Esophagus squamous epithelium (tissue), 4 donors: Measurements from ENCODE around the gene PTPRQ.

Source experiments
- POLR2A ChIP-seq, 4 donors: fragments of 450-650 bp; IDR thresholded peaks; one replicate each; pipeline ENCODE4 v1.6.1; 2017; ENCODE audit warnings: antibody characterized with exemption in 4 of 4, mild to moderate bottlenecking in 4 of 4, moderate library complexity in 3 of 4
- TF ChIP-seq, protein P1 (sequence below), 6 experiments: fragments of 450-650 bp in 4 of 6; fragments of 200-600 bp in 2 of 6; sonication (generic) in 2 of 6; IDR thresholded peaks; one replicate each; pipeline ENCODE4 v1.5.1; 2016 to 2019; ENCODE audit warnings: antibody characterized with exemption in 6 of 6, mild to moderate bottlenecking in 4 of 6, moderate library complexity in 4 of 6

DNA sequence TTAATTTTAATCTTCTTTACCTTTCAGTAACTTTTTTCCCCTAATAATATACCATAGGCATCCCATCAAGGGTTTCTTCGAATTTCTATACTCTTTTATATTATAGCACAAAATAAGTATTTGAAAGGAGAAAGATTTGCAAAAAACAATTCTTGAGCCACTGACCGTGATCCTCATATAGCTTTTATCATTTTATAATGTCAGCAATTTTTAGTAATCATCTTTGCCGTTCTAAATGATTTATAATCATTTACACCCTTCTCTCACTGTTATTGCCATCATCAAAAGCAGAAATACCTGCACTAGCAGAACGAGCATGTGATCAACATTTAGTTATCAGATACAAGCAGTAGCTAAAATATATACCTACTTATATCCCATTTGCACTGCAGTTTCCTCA is 16.9 kb downstream of the PTPRQ start:
- TF ChIP-seq, protein P1, sequence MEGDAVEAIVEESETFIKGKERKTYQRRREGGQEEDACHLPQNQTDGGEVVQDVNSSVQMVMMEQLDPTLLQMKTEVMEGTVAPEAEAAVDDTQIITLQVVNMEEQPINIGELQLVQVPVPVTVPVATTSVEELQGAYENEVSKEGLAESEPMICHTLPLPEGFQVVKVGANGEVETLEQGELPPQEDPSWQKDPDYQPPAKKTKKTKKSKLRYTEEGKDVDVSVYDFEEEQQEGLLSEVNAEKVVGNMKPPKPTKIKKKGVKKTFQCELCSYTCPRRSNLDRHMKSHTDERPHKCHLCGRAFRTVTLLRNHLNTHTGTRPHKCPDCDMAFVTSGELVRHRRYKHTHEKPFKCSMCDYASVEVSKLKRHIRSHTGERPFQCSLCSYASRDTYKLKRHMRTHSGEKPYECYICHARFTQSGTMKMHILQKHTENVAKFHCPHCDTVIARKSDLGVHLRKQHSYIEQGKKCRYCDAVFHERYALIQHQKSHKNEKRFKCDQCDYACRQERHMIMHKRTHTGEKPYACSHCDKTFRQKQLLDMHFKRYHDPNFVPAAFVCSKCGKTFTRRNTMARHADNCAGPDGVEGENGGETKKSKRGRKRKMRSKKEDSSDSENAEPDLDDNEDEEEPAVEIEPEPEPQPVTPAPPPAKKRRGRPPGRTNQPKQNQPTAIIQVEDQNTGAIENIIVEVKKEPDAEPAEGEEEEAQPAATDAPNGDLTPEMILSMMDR (IDR thresholded peaks at IDR 0.05): no peak
- TF ChIP-seq POLR2A (IDR thresholded peaks at IDR 0.05): no peak
